HG03103 (cell line): ENCODE data around the gene LMTK2.
"Not testable (repeated sequence)": the region's sequence is repeated elsewhere in the genome, so short reads cannot be mapped to it uniquely, and the experiment has no call there.

Experiments used
- ATAC-seq: cut with Tn5 transposase; IDR thresholded peaks from one replicate; pipeline ENCODE4 v1.9.1; 2021; ENCODE audit warnings: low read depth; ENCODE audit not compliant: unreplicated experiment

Gene LMTK2

GRCh38 chr7:98102170-98102569 lies 4.5 kb upstream of the LMTK2 start:
- ATAC-seq, result no peak

- ATAC-seq, result no peak
These were observed 619 bp upstream of the LMTK2 start for GRCh38 chr7:98105942-98106544.

GRCh38 chr7:98107313-98107721 lies 655 bp downstream of the LMTK2 start:
- no peak for ATAC-seq

DNA sequence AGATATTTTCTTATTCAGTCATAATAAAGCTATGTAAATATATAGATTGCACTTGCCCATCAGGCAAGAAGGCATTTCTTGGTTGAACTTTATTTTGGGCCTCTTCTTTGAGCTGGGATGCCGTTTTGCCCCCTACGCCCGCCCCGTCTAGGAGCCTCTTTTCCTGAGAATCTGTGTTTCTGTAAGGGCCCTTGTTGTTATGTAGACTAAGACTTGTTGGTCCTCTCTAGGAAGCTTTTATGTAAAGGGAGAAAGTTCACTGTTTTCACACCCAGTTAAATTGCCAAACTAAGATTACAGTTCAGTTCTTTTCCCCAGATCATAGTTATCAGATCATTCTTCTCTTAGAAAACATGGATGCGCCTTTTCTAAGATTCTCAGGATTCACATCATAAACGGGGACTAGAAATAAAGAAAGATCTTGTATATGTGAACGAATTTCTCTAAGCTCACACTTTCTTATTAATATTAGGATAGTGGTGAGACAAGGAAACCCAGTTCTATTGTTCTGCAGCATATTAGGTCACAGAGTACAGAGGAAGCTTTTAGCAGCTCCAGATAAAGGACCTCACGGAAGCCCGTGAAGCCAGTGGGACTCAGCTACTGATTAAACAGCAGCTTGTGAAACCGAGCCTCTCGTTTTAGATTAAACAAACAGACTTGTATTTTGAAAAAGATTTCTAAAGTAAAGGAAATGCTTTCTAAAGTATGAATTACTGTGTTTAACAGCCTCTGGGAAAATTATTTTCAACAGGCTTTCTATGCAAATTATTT lies 3.8 kb downstream of the LMTK2 start:
- no peak for ATAC-seq

GRCh38 chr7:98112077-98112476 lies 5.4 kb downstream of the LMTK2 start:
- ATAC-seq, result no peak

DNA sequence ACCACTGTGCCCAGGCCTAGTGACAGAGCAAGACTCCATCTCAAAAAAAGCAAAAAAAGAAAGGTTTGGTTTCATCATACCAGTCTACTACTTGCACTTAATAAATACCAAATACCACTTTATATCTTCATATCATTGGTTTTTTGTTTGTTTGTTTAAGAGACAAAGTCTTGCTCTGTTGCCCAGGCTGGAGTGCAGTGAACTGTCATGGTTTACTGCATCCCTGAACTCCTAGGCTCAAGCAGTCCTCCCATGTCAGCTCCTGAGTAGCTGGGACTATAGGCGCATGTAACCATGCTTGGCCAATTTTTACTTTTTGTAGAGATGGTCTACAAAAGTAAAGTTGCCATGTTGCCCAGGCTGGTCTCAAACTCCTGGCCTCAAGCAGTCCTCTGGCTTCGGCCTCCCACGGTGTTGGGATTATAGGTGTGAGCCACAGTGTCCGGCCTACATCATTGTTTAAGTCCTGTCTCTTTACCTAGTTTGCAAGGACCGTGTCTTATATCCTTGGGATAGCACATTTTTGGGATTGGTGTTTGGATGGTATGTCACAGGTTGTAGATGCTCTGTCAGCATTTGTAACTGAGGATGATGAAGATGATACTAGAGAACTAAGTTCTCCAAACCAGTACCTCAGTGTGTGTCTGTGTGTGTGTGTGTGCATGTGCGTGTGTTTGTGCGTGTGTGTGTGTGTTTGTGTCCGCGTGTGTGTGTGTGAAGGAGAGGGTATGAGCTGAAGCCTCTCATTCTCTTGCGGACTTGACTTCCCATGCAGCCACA lies 9.3 kb downstream of the LMTK2 start:
- no peak for ATAC-seq

- ATAC-seq, result no peak
These were observed 10.2 kb downstream of the LMTK2 start for GRCh38 chr7:98116656-98117461.

DNA sequence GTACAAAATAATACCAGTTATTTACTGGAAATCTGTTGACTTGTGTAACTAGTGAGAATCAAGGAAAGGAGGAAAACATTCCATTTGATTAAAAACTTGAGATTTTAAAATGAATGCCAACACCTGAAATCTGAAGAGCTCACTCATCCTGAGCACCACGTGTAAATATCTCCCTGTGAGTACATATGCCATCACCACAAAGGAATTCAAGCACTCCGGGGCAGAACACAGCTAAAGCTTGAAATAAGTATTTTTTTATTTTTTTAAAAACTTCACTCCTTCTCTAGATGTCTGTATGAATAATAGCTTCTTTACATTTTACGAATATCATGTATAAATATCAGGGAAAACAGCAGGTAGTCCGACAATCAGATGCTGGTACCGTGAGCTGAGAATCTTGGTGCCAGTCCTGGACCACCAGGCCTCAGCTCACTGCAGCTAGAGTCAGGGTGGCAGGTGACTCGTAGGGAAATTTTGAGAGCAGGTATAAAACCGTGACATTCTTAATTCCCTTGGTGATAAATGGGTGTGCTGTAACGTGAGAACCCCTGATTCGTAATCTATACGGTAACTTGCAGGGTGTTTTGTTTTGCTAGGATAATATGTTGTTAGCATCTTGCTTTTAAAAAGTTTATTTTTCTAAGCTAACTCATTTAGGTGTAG lies 12.7 kb downstream of the LMTK2 start:
- ATAC-seq, result no peak

GRCh38 chr7:98120559-98120958 lies 13.9 kb downstream of the LMTK2 start:
- no peak for ATAC-seq

GRCh38 chr7:98121388-98121787 lies 14.7 kb downstream of the LMTK2 start:
- not testable (repeated sequence) for ATAC-seq

- no peak for ATAC-seq
These were observed 16.7 kb downstream of the LMTK2 start for GRCh38 chr7:98123365-98123696.

- no peak for ATAC-seq
These were observed 19.1 kb downstream of the LMTK2 start for GRCh38 chr7:98125759-98126158.

GRCh38 chr7:98126311-98127142 lies 19.9 kb downstream of the LMTK2 start:
- ATAC-seq, result no peak

DNA sequence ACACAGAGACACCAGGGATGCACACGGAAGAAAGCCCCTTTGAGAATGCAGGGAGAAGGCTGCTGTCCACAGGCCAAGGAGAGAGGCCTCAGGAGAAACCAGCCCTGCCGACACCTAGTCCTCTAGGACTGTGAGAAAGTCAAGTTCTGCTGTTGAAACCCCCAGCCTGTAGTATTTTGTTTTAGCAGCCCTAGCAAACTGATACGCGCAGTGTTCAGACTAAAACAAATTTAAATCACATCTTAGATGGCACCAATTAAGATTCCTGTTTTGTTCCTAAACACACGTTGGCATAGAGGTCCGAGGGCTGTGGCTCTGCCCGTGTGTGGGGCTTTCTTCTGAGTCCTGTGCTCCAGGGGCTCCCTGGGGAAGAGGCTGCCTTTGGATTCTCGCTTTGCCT lies 21.7 kb downstream of the LMTK2 start:
- ATAC-seq, result no peak

- no peak for ATAC-seq
These were observed 24.3 kb downstream of the LMTK2 start for GRCh38 chr7:98130959-98131358.

- peak; percentile 69 for ATAC-seq
These were observed 26.5 kb downstream of the LMTK2 start for GRCh38 chr7:98133181-98133580.

DNA sequence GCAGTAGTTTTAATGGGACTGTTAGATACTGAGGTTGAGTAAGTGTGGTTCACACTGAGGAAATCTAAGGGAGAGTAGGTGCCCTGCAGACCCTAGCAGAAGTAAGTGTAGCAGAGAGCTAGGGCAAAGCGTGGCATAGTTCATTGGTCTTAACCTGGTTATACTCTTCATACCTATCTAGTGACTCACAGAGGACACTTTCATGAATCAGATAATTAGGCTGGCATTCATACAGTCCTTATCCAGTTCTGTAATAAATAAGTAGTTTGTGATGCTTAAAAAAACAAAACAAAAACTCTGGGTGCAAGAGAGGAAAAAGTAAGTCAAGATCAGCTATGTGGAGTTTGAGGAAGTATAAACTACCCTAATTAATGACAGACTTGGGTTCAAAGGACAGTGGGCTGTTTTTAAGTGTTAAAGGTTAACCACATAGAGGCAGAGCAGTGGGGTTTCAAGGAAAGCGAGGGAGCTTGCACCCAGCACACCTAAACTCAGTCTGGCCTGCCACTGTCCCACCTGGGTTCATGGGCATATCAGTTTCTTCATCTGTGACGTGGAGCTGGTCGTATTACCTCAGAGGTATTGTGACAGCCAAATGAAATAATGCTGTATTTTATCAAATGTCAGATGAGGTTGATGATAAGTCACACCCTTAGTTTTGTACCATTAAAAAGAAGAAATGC lies 27.1 kb downstream of the LMTK2 start:
- ATAC-seq, result peak; percentile 16

- no peak for ATAC-seq
These were observed 28.0 kb downstream of the LMTK2 start for GRCh38 chr7:98134420-98135228.
